HG03342 (cell line): ENCODE measurements around the gene MOB3B.
"Not testable (repeated sequence)": the region's sequence is repeated elsewhere in the genome, so short reads cannot be mapped to it uniquely, and the experiment has no call there.

Experiments used
- ATAC-seq: cut with Tn5 transposase; IDR thresholded peaks from one replicate; pipeline ENCODE4 v1.9.1; 2021; ENCODE audit warnings: mild to moderate bottlenecking, moderate library complexity; ENCODE audit not compliant: unreplicated experiment

Gene MOB3B

DNA sequence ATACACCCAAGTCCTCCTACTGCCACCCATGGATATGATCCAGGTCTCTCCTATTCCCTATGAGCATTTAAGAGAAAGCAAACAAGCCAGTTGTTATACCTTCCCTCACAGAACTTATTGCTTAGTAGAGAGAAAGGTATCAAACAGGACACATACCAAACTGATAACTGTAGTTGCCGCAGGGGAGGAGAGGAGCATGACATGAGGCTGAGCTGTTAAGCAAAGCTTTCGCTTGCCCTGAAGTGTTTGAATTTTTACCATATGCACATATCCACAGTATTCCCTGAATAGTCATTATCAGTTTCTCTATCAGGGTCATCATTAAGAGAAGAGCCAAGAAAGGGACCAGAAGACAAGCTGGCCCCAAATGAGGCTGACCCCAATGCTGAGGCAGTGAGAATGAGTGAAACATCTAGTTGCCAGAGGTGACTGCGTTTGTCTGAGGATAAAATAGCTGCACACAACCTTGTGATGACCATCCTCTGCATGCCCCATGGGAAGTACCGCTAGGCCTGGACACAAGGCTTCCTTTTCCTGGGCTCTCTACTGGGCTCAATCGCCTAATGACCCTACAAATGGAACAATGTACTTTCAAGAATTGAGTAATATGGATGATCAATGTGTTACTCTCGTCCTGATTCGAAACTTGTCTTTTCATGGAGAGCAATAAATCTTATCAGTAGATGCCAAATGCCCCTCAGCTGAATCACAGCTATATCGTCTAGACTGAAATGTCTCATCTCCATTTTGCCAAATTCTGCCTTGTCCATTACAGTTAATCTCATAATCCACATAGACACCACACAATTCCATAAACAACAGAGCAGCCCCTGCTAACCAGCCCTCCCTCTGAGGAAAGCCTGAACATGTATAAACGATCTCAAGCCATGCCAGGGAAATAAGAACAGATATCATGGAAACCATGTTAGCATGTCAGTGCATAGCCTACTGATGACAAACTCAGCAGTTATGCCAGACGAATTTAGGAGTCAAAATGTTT is 9.8 kb downstream of the MOB3B start:
- ATAC-seq, result no peak

GRCh38 chr9:27518809-27519208 is 10.8 kb downstream of the MOB3B start:
- no peak for ATAC-seq

GRCh38 chr9:27518006-27518405 is 11.6 kb downstream of the MOB3B start:
- ATAC-seq, result no peak

DNA sequence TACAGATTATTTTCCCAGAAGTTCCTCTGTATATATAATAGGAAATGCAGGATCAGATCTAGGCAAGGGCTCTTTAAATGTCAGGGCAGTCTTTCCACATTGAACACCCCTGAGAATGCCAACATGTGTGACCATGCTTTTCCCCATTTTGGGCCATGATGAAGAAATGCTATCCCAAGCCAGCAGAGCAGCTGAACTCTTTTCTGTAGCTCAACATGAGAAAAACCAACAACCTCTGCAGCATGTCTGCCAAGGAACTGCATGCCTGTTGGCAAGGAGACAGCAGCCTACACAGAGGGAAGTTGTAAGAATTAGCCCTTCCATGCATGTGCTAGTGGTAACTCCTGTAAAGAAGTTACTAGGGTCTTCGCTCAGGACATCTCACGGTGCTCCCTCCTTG is 15.1 kb downstream of the MOB3B start:
- no peak for ATAC-seq

DNA sequence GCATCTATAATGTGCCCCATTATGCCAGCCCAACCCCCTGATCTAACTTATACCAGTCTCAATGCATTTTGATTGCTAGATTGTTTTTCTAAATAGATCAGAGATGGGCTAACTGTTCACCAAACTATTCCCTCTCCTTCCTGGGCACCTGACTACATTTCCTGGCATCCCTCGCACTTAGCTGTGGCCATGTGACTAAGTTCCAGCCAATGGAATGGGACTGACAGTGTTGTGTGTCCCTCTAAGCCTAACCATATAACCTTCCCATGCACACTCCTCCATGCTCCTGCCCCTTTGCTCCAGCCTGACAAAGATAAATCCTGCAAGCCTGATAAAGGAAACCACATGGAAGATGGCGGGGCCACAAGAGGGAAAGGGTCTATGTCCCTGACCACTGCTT is 17.8 kb downstream of the MOB3B start:
- no peak for ATAC-seq

GRCh38 chr9:27510780-27511179 is 18.8 kb downstream of the MOB3B start:
- ATAC-seq, result no peak

GRCh38 chr9:27506981-27507380 is 22.6 kb downstream of the MOB3B start:
- ATAC-seq, result no peak

DNA sequence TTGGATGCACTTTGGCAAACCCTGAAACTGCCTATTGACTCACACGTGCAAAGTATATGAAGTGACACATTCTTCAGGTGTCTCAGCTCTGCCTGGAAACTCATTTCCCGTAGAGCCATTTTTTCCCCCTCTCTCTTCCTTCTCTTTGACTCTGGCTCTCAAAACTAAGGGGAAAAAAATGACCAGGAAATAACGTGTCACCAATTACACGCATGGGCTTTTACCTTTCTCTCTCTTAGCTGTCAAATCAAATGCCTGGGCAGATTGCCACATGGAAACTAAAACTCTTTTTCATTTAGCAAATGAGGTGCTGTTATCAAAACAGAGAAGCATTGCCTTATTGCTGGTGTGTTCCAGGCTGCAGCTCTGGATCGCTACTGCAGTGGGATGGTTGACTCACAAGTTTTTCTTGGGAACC is 23.9 kb downstream of the MOB3B start:
- ATAC-seq, result no peak

DNA sequence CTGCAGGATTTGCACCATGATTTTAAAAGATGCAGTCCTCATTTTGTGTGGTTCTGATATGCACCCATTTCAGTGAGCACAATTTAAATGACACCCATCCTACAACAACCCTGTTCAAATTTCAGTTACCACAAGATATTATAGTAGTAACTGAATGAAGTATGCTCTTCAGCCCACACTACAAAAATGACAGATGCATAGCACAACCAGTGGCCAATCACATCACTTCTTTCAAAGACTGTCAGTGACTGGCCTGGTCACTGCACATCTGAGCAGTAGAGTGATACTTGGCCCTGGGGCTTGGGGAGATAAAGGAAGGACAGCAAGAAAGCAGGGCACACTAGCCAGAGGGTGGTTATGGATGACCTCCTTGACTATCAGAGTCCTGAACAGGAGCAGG is 25.4 kb downstream of the MOB3B start:
- no peak for ATAC-seq

- ATAC-seq, result no peak
These were observed 26.0 kb downstream of the MOB3B start for GRCh38 chr9:27503623-27504022.

DNA sequence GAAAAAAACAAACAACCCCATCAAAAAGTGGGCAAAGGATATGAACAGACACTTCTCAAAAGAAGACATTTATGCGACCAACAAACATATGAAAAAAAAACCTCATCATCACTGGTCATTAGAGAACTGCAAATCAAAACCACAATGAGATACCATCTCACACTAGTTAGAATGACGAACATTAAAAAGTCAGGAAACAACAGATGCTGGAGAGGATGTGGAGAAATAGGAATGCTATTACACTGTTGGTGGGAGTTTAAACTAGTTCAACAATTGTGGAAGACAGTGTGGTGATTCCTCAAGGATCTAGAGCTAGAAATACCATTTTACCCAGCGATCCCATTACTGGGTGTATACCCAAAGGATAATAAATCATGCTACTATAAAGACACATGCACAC is 28.7 kb downstream of the MOB3B start:
- ATAC-seq, result not testable (repeated sequence)

DNA sequence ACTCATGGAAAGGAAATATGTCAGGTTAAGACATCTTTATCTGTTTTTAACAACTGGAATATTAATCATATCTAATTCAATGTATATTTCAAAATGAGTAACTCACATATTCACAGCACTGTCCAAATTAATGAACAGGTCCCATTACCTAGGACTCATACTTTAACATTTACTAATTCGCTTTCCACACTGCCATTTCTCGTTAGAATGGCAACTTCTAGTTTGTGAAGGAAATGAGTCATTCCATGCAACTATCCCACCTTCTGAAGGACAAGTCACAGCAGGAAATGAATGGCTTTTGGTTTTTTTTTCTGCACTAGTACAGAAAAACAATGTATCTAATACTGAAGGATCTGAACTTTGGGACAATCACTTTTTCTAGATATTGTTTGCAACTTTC is 30.2 kb downstream of the MOB3B start:
- ATAC-seq, result no peak

- no peak for ATAC-seq
These were observed 31.7 kb downstream of the MOB3B start for GRCh38 chr9:27497883-27498417.

DNA sequence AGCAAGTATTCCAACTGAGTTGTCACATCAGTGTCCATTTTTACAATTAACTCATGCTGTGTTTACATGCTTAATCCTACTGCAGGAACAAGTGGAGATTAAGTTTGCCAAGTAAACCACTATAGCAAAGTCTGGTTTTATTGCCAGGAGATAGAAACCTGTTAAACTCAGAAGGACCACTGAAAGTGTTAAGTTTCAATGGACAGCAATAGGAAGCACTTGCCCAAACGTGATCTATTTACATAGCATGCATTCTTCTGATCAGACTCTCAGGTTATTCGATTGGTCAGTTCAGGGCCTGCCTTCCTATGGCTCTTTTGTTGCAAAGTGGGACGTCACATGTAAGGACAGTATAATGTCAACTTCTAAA is 33.5 kb downstream of the MOB3B start:
- no peak for ATAC-seq

DNA sequence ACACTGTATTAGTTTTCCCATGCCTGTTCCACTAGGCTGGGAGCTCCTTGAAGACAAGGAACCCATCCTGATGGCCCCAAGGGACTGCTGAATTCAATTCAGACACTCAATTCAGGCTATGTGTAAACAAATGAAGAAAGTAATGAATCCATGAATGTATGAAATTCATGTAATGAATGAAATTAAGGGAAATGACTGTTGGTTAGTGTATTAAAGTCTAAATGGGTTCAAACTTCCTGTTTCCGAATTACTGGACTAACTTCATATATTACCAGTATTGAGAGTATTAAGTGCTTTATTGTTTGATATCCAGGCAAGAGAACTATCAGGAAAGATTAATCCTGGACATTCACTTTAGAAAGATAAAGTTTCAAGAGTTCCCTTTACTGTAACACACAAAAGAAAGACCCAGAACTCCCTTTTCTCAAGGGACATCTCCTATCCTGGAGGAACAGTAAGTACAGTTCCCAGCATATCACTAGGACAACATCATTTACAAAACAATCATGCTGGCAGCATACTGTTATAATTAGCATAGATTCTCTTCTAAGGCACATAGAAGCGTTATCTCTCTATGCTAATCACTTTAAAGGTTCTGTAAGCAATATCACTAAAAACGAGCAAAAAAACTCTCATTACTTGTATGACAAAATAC is 34.0 kb downstream of the MOB3B start:
- ATAC-seq, result no peak

GRCh38 chr9:27491154-27491553 is 38.5 kb downstream of the MOB3B start:
- ATAC-seq, result peak; percentile 39

DNA sequence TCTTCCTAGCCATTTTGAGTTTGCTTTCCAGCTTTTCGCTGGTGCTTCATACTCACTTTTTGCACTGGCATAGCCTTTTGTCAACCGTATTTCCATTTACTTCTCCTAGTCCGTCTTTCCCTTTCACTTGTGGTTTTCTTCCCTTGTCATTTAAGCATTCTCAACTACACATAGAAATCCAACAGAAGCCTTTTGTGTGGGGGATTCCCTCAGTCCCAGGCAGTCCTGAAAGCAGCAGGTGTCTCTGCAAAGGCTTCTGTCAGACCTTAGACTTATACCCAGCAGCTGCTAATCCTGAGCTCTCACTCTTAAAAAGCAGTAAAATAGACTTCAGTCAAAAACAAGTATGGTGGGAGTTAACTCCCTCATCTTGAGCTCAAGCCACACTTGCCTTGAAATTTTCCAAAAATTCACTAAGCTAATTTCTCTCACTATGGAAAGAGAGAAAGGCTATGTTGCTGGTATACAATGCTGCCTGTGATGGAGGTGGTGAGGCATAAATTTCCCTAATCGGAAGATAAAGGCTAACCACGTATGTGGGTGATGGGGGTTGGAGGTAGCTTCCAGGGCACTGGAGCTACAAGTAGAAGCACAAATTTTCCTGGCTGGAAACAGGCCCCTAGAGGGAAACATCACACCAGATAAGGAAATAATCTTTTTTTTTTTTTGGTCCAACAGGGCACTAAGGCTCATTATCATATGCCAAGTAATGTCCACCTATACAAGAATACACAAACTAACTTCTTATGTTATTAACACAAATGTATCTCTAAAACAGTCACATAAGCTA is 40.3 kb downstream of the MOB3B start:
- peak; percentile 75 for ATAC-seq

GRCh38 chr9:27487927-27488326 is 41.7 kb downstream of the MOB3B start:
- no peak for ATAC-seq

GRCh38 chr9:27487128-27487640 is 42.4 kb downstream of the MOB3B start:
- ATAC-seq, result no peak

DNA sequence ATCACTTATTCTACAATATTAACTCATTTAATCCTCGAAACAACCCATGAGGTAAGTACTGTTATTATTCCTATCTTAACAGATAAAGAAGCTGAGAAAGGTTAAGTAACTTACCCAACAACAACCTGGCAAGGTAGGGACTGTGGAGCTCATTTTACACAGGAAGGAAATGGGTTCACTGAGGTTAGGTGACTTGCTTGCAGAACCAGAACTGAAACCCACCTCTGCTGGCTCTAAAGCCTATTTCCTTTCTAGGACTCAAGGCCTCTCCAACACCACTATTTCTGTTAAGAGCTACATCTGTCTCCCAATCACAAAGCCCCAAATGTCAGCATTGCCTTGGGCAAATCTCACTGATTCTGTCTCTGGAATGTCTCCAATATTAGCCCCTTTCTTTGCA is 44.5 kb downstream of the MOB3B start:
- ATAC-seq, result peak; percentile 81

GRCh38 chr9:27483576-27483975 is 46.0 kb downstream of the MOB3B start:
- ATAC-seq, result no peak
